SKM-1 treated with dmso at 0.1 percent for 144 hours (cell line): ENCODE data around the gene RPL10L.
A peak's percentile ranks its signal among the peaks of the same experiment; 100 is the strongest.

Experiments used
- DNase-seq: peaks from one replicate; lab custom pipeline; 2025; ENCODE audit not compliant: unreplicated experiment; lab: John Stamatoyannopoulos, UW

RPL10L gene

DNA sequence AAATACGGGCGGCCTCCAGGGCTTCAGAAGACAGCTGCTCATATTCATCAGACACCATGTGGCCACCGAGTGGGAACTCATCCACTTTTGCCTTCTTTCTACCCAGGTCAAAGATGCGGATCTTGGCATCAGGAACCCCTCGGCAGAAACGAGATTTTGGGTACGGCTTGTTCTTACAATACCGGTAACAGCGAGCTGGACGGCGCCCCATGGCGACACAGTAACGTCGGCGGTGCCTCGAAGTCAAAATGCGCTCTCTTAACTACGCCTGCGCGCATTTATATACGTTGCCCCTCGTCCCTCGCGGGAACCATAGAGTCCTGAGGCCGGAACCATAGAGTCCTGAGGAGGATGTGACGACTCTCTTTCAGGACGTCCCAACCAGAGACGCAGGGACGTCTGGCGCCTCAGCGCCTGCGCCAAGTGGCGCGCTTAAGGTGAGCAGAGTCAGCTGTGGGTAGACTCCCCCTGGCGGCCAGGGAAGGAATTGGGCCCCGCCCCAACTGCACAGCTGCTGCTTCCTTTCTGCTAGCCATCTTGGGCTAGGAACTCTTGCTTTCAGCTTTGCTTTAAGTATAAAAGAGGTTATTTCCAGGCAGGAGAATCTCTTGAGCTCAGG is at the start of gene RPL10L:
Gene RPL10L, minus strand, starts transcription at position 256 of the 619 bp plus-strand sequence. Its CDS starts 45 bp downstream, at position 211.
- DNase-seq, result no peak

DNA sequence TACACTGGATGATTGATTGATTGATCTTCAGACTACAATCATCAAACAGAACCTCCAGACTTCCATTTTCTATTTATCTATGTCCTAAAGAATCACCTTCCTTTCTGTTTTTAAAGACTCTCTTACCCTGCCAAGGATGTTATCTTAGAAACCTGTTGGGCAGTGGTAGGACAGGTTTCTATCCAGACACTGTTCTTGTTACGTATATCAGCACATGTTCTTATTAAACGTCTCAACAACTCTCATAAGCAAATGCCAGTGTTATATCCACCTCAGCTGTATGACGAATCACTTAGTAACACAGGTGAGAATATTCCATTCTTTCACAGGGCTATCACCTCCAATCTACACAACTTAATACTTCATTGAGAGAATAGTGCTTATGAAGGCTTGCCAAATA is 40.2 kb upstream of the RPL10L start:
- DNase-seq, result no peak

DNA sequence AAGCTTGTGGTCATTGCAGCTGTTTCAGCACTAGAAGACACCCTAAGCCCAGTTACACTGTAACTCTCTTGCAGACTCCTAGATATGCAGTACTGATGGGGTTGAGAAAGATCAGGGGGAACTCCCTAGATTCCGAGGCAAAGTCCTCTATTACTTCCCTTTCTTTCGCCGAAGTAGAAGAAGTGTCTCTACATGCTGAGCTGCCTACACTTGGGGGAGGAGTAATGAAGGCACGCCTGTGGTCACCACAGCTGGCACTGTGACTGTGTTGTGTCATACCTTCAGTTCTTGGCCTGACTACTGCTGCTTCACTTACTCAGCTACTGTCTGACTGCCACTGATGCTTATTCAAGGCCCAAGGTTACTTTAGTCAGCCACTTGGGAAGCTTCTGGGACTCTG is 35.1 kb upstream of the RPL10L start:
- DNase-seq, result peak; percentile 92

DNA sequence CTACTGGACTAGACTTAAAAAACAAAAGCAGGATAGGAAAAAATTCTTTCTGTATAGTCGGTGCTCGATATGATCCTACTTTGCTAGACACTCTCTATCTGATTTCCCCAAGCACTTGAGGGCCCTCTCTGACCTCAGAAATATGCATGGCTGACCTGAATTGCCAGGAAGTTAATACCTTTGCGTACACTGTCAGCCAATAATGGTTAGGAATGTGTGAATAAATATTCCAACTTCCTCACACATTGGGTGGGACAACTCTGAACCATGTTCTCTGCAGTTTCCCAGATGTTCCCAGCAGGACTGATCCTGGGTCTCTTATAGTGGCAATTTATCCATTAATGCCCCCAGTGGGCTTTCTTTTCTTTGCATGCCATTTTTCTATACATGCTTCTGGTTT is 20.5 kb upstream of the RPL10L start:
- no peak for DNase-seq

DNA sequence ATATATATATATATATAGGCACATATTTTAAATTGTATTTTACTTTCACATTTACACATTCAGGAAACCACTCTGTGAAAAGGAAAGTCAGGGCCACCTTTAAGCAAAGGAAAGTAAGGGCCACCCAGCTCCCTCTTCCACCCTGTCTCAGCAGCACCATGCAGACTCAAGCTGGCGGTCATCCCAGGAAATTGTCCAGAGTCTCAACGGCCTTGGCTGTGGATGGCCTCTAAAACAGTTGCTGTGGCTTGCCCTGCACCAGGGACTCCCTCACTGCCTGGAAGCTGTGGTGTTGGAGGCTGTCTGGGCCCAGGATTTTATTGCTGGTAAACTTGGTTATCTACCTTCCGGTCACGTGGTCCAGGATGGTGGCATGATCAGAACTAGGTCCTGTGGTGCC is 11.8 kb upstream of the RPL10L start:
- DNase-seq, result no peak

DNA sequence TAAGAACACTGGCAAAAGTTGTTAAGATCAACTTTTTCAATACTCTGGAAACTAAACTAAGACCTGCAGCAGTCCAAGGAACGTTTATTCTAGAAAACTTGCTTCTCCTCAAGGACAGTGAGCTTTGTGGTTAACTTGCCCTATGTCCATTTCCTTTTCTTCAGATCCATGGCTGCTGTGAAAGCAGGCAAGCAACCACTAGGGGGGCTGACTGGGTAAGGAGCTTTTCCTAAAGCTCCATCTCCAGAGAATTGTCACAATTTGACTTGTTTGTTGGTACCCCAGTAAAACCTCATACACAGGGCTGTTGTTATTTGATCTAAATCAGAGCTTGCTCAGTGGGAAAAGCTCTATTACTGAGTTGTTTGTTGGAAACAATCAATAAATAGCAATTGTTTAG is 10.1 kb upstream of the RPL10L start:
- DNase-seq, result no peak

DNA sequence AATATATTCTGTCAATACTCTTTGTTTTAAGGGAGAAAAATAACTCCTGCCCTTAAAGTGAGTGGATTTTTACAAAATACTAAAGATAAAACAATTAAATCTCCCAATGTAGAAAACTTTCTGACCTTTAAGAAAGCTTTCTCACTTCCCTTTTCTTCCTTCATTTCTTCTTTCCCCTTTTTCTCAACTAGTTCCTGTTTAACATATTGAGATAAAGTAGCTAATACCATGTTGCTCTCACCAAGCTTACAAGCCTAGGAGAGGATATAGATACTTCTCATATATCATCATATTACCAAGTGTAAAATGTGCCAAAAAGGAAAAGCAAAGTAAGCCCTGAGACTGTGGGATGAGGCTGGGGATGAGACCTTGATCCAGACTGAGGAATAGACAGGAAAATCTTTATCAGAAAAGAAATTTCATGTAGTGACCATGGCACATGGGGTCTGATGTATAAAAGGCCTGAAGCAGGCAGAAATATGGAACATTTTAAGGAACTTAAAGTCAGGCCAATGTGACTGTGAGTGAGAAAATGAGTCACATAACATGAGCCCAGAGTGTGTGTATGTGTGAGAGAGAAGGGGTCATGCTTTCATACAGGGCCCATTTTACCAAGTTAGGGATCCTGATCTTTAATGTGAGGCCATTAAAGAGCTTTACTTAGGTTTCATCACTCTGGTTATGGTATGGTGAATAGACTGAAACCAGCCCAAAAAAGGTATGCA is 1.6 kb upstream of the RPL10L start:
- DNase-seq, result peak; percentile 32

DNA sequence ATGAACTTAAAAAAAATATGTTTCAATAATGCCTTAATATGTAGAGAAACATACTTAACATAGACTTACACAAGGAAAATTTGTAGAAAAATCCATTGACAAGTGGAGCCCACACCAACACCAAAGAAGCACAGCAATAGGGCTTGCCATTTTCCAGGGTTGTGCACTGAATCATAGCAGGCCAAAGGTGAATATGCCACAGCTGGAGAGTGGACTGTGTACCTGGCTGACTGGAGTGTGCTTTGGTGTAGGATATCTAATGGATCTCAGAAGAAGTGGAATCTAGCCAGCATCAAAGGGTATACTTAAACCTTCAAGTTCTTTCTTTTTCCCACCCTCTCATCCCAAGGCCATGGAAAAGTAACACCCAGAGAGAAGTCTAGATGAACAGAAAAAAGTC is 4.8 kb downstream of the RPL10L start:
- DNase-seq, result no peak

DNA sequence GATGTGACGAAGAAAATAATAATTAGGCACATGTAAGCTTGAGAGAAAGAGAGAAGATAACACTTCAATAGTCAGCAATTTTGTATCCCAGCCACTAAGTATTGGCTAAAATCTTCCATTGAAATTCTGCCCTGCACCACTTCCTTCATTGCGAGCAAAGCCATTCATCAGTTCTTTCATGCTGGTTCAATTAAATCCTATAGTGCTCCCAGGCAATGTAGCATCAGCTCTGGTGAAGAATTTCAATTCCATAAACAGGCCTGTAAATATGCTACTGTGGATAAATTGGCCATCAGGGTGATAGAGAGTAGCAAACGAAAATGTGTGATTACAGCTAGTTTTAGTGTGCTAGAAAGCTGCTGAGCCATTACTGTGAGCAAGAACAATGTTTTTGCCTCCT is 24.7 kb downstream of the RPL10L start:
- DNase-seq, result no peak
